ENCODE data around the gene HSPA4L.

DNA sequence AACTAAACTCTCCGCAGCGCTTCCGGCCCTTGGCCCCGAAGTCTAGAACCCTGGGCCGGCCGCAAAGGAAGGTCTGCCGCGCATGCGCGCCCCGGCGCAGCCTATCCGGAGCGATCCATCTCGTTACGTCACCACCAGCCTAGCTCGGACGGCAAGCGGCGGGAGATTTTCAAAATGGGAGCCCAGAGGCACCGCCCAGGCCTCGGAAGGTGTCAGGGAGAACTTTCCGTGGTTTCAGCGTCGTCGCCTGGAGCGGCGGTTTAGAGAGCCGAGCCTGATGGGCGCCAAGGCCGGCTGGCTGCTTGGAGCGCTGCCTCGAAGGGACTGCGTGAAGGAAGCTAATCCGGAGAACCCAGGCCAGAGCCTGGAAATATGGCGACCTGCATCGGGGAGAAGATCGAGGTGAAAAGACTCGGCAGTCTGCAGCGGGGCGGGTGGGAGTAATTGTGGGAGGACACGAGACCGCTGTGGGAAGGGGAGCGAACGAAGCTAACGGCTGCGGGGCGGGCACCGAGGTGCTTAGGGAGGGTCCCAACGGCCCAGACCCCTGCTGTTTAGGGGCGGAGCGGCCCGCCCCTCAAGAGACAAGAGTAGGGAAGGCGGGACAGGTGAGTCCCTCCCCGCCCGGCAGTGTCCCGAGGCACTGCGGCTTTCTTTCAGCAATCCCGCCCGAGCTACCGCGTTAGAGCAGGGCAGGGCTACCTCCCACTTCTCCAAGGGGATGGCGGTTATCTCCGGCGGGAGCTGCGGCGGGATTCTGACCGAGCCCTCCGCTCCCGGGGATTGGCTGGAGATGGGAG lies 98.8 kb downstream of the HSPA4L start, which contains the start of gene PLK4:
- 0 out of 2 replicates have a peak, but pooled peaks have one; percentile 34 for TF ChIP-seq CREB1 (CRISPR knock-in tag; IDR thresholded peaks at IDR 0.05)
- peak; percentile 14 for TF ChIP-seq TEAD1 (CRISPR knock-in tag; IDR thresholded peaks at IDR 0.05)
- TF ChIP-seq, protein P1, sequence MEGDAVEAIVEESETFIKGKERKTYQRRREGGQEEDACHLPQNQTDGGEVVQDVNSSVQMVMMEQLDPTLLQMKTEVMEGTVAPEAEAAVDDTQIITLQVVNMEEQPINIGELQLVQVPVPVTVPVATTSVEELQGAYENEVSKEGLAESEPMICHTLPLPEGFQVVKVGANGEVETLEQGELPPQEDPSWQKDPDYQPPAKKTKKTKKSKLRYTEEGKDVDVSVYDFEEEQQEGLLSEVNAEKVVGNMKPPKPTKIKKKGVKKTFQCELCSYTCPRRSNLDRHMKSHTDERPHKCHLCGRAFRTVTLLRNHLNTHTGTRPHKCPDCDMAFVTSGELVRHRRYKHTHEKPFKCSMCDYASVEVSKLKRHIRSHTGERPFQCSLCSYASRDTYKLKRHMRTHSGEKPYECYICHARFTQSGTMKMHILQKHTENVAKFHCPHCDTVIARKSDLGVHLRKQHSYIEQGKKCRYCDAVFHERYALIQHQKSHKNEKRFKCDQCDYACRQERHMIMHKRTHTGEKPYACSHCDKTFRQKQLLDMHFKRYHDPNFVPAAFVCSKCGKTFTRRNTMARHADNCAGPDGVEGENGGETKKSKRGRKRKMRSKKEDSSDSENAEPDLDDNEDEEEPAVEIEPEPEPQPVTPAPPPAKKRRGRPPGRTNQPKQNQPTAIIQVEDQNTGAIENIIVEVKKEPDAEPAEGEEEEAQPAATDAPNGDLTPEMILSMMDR (IDR thresholded peaks at IDR 0.05) = no peak
- TF ChIP-seq ZNF423 (CRISPR knock-in tag; IDR thresholded peaks at IDR 0.05) = no peak
- TF ChIP-seq, protein P2, sequence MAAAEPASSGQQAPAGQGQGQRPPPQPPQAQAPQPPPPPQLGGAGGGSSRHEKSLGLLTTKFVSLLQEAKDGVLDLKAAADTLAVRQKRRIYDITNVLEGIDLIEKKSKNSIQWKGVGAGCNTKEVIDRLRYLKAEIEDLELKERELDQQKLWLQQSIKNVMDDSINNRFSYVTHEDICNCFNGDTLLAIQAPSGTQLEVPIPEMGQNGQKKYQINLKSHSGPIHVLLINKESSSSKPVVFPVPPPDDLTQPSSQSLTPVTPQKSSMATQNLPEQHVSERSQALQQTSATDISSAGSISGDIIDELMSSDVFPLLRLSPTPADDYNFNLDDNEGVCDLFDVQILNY (CRISPR knock-in tag; IDR thresholded peaks at IDR 0.05) = peak; percentile 48
- TF ChIP-seq, protein P3, sequence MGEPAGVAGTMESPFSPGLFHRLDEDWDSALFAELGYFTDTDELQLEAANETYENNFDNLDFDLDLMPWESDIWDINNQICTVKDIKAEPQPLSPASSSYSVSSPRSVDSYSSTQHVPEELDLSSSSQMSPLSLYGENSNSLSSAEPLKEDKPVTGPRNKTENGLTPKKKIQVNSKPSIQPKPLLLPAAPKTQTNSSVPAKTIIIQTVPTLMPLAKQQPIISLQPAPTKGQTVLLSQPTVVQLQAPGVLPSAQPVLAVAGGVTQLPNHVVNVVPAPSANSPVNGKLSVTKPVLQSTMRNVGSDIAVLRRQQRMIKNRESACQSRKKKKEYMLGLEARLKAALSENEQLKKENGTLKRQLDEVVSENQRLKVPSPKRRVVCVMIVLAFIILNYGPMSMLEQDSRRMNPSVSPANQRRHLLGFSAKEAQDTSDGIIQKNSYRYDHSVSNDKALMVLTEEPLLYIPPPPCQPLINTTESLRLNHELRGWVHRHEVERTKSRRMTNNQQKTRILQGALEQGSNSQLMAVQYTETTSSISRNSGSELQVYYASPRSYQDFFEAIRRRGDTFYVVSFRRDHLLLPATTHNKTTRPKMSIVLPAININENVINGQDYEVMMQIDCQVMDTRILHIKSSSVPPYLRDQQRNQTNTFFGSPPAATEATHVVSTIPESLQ (CRISPR knock-in tag; IDR thresholded peaks at IDR 0.05) = no peak
- TF ChIP-seq SOX15 (CRISPR knock-in tag; IDR thresholded peaks at IDR 0.05) = no peak
- TF ChIP-seq, protein P4, sequence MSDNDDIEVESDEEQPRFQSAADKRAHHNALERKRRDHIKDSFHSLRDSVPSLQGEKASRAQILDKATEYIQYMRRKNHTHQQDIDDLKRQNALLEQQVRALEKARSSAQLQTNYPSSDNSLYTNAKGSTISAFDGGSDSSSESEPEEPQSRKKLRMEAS (CRISPR knock-in tag; IDR thresholded peaks at IDR 0.05) = peak; percentile 71; the same call in 1 of the 2 replicates
- TF ChIP-seq, protein P5, sequence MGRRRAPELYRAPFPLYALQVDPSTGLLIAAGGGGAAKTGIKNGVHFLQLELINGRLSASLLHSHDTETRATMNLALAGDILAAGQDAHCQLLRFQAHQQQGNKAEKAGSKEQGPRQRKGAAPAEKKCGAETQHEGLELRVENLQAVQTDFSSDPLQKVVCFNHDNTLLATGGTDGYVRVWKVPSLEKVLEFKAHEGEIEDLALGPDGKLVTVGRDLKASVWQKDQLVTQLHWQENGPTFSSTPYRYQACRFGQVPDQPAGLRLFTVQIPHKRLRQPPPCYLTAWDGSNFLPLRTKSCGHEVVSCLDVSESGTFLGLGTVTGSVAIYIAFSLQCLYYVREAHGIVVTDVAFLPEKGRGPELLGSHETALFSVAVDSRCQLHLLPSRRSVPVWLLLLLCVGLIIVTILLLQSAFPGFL (CRISPR knock-in tag; IDR thresholded peaks at IDR 0.05; ENCODE audit: borderline replicate concordance) = no peak
- no peak for TF ChIP-seq NR2C2 (CRISPR knock-in tag; IDR thresholded peaks at IDR 0.05)
- TF ChIP-seq, protein P6, sequence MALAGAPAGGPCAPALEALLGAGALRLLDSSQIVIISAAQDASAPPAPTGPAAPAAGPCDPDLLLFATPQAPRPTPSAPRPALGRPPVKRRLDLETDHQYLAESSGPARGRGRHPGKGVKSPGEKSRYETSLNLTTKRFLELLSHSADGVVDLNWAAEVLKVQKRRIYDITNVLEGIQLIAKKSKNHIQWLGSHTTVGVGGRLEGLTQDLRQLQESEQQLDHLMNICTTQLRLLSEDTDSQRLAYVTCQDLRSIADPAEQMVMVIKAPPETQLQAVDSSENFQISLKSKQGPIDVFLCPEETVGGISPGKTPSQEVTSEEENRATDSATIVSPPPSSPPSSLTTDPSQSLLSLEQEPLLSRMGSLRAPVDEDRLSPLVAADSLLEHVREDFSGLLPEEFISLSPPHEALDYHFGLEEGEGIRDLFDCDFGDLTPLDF (CRISPR knock-in tag; IDR thresholded peaks at IDR 0.05) = no peak
- 0 out of 2 replicates have a peak, but pooled peaks have one; percentile 57 for TF ChIP-seq NFE2L1 (CRISPR knock-in tag; IDR thresholded peaks at IDR 0.05)
